ENCODE data around the gene TP53BP1.
A peak's percentile ranks its signal among the peaks of the same experiment; 100 is the strongest.
"Not testable (repeated sequence)": the region's sequence is repeated elsewhere in the genome, so short reads cannot be mapped to it uniquely, and the experiment has no call there.

Gene TP53BP1

GRCh38 chr15:43492673-43493601 lies at the start of gene TP53BP1:
TSS of gene TP53BP1 (minus strand) at chr15:43493156. CDS start at chr15:43493043, 113 bp downstream.
- DNase-seq = peak; percentile 93

GRCh38 chr15:43541785-43542184 lies 48.8 kb upstream of the TP53BP1 start:
- DNase-seq = no peak

GRCh38 chr15:43538091-43538490 lies 45.1 kb upstream of the TP53BP1 start:
- no peak for DNase-seq

GRCh38 chr15:43534897-43535296 lies 41.9 kb upstream of the TP53BP1 start:
- DNase-seq = no peak

- DNase-seq = not testable (repeated sequence)
Measured at GRCh38 chr15:43532826-43533225, 39.9 kb upstream of the TP53BP1 start.

GRCh38 chr15:43531018-43531670 lies 38.2 kb upstream of the TP53BP1 start:
- DNase-seq = no peak

GRCh38 chr15:43529587-43530345 lies 36.8 kb upstream of the TP53BP1 start:
- no peak for DNase-seq

- no peak for DNase-seq
Measured at GRCh38 chr15:43529141-43529540, 36.2 kb upstream of the TP53BP1 start.

- DNase-seq = no peak
Measured at GRCh38 chr15:43528542-43529007, 35.6 kb upstream of the TP53BP1 start.

- no peak for DNase-seq
Measured at GRCh38 chr15:43527802-43528541, 35.0 kb upstream of the TP53BP1 start.

GRCh38 chr15:43527016-43527801 lies 34.3 kb upstream of the TP53BP1 start:
- DNase-seq = no peak

GRCh38 chr15:43526261-43526930 lies 33.4 kb upstream of the TP53BP1 start:
- DNase-seq = no peak

GRCh38 chr15:43525131-43525530 lies 32.2 kb upstream of the TP53BP1 start:
- DNase-seq = no peak

- DNase-seq = no peak
Measured at GRCh38 chr15:43524254-43524845, 31.4 kb upstream of the TP53BP1 start.

- no peak for DNase-seq
Measured at GRCh38 chr15:43523646-43524045, 30.7 kb upstream of the TP53BP1 start.

GRCh38 chr15:43522247-43522646 lies 29.3 kb upstream of the TP53BP1 start:
- DNase-seq = no peak

- DNase-seq = no peak
Measured at GRCh38 chr15:43521419-43521818, 28.5 kb upstream of the TP53BP1 start.

GRCh38 chr15:43520138-43520537 lies 27.2 kb upstream of the TP53BP1 start:
- DNase-seq = no peak

- DNase-seq = no peak
Measured at GRCh38 chr15:43519196-43519595, 26.2 kb upstream of the TP53BP1 start.

- no peak for DNase-seq
Measured at GRCh38 chr15:43518197-43518761, 25.3 kb upstream of the TP53BP1 start.

Measured in activated gamma-delta T cell treated with Interleukin-2 at 50 U/mL for 16 hours (primary cell).